Measurements from ENCODE around the gene ANKRD13B.

Gene ANKRD13B

DNA sequence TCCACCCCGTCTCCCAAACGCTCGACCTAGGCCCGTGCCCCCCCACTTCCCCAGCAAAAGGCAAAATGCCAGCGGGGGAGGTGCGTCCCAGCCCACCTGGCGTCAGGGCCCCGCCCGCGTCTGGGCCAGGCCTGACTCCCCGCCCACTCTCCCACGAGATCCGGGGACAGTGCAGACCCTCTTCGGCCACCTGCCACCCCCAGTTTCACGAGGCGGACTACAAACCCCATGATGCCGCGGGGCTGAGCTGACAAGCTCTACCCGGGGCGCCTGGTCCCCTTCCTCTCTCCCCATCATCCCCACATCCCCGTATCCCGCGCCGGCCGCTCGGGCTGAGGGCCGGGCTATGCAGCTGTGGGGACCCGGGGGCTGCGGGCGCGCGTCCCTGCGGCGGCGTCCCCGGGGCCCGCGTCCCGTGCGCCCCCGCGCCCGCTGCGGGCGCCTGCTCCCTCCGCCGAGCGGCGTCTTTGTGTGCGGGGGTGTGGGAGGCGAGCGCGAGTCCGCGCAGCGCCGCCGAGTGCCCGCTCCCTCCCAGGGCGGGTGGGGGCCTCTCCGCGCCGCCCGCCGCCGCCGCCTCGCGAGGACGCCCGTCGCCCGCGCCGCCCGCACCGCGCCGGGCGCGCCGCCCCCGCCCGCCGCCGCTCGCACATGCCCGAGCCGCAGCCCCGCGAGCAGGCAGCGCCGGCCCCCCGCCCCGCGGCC, at the start of gene ANKRD13B:
ANKRD13B (plus strand) TSS at position 283 of the 702 bp plus-strand sequence. CDS start 490 bp downstream, outside the sequence.
- TF ChIP-seq, protein P1, sequence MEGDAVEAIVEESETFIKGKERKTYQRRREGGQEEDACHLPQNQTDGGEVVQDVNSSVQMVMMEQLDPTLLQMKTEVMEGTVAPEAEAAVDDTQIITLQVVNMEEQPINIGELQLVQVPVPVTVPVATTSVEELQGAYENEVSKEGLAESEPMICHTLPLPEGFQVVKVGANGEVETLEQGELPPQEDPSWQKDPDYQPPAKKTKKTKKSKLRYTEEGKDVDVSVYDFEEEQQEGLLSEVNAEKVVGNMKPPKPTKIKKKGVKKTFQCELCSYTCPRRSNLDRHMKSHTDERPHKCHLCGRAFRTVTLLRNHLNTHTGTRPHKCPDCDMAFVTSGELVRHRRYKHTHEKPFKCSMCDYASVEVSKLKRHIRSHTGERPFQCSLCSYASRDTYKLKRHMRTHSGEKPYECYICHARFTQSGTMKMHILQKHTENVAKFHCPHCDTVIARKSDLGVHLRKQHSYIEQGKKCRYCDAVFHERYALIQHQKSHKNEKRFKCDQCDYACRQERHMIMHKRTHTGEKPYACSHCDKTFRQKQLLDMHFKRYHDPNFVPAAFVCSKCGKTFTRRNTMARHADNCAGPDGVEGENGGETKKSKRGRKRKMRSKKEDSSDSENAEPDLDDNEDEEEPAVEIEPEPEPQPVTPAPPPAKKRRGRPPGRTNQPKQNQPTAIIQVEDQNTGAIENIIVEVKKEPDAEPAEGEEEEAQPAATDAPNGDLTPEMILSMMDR (IDR thresholded peaks at IDR 0.05; ENCODE audit: insufficient read depth, low read depth, low read length, missing control alignments): no peak
- peak; percentile 55 for DNase-seq (ENCODE audit: low read depth)
- peak within 1 kb of the TSS; percentile 44 for H3K4me3 ChIP-seq (ENCODE audit: low read depth, low read length)

DNA sequence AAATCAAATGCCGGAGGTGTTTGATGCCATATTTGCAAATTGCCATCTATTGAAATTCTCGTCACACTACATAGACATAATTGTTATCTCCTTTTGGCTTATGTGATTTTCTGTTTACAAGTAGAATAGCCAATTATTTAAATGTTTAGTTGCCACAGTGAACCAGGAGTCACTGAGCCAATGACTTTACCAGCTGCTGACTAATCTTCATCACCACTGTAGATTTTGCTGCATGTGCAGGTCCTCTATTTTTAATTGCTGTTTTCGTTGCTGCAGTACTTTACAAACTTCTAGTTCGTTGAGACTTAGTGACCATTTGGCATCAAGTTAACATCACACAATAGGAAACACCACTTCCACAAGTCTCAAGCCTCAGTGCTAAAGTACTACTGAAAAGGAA, 48.9 kb upstream of the ANKRD13B start:
- TF ChIP-seq, protein P1 (IDR thresholded peaks at IDR 0.05; ENCODE audit: insufficient read depth, low read depth, low read length, missing control alignments): no peak
- no peak overlapping the region for H3K4me3 ChIP-seq (ENCODE audit: low read depth, low read length)
- DNase-seq (ENCODE audit: low read depth): no peak

DNA sequence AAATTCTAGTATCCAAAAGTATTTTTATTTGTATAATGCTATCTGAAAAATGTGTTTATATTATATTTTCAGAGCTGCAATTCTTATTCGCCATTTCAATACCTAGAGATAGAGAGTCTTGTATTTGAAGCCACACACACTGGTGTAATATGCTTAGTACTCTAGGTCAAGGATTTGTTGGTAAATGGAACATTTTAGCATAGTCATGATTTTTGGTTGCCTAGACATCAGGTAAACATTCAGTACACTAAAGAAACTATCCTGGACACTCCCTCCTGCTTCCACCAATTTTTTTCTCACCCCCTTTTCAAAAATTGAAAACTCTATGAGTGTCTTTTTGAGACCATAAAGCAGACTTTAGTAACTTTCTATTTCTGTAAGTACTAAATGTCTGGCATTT, 46.8 kb upstream of the ANKRD13B start:
- TF ChIP-seq, protein P1 (IDR thresholded peaks at IDR 0.05; ENCODE audit: insufficient read depth, low read depth, low read length, missing control alignments): no peak
- H3K4me3 ChIP-seq (ENCODE audit: low read depth, low read length): no peak overlapping the region
- no peak for DNase-seq (ENCODE audit: low read depth)

DNA sequence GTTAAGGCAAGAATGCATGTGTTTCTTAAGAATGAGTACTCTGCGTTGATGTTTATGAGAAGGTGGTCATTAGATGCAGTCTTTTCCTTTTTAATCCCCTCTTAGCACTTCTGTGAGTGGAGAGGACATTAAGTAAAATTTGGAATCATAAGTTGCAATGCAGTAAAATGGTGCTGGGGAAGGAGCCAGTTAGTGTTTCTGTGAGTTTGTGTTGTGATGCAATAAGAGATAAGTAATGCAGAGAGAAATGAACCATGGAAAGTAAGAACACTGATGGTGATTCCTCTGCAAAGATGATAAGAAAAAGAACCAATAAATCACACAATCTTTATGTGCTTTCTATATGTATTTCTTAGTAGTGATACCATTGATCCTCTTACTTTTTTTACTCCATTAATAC, 46.1 kb upstream of the ANKRD13B start:
- TF ChIP-seq, protein P1 (IDR thresholded peaks at IDR 0.05; ENCODE audit: insufficient read depth, low read depth, low read length, missing control alignments): no peak
- H3K4me3 ChIP-seq (ENCODE audit: low read depth, low read length): no peak overlapping the region
- DNase-seq (ENCODE audit: low read depth): no peak

DNA sequence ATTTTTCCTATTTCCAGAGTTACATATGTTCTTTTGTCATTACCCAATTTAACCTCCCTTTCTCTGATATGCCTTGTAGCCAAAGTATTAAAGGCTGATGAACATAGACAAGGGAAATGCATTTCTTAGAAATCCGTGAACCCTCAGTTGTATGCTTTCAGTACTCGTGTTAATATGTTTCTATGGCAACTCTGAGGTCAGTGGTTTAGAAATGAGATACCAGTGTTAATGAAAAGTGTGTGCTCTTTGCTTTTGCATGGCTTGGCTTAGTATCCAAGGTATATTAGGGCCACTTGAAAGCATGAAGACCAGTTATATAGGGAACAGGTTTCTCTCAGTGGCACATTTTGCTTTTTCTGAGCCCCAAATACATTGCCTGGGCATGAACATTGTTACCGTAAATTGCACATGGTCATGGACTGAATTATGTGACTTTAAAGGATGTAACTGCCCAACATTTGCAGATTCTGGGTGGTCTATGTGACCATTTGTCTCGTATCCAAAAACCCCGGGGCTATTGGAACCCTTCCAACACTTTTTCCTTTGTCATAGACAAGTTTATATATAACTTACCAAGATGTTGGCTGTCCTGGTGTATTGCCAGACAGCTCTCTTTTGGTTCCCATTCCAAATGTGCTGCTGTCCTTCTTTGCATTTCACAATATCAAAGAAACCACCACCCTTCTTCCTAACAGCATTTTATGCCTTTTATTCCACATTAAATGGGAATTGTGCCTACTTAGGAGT, 43.6 kb upstream of the ANKRD13B start:
- H3K4me3 ChIP-seq (ENCODE audit: low read depth, low read length): no peak overlapping the region
- DNase-seq (ENCODE audit: low read depth): peak; percentile 60
- TF ChIP-seq, protein P1 (IDR thresholded peaks at IDR 0.05; ENCODE audit: insufficient read depth, low read depth, low read length, missing control alignments): no peak

DNA sequence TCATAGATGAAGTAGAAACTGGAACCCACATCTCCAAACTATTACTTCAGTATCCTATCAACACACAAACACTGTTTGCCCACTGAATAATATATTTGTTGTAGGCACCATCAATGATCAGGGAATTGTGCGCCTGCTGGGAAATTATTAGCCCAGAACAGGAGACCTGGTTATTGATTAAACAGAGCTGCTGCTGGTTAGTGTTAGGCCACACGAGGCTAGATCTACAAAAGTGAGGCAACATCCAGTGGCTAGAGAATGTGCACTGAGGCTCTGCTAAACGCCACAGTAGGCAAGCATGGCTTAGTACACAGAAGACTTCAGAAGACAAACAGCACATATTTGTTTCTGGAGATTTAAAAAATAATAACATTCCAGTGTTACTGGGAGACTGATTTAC, 37.1 kb upstream of the ANKRD13B start:
- H3K4me3 ChIP-seq (ENCODE audit: low read depth, low read length): no peak overlapping the region
- TF ChIP-seq, protein P1 (IDR thresholded peaks at IDR 0.05; ENCODE audit: insufficient read depth, low read depth, low read length, missing control alignments): no peak

More for the DNA sequence above, 37.1 kb upstream of the ANKRD13B start:
- DNase-seq (ENCODE audit: low read depth): no peak

Measured in GM12865 (cell line).